HEK293 (cell line): ENCODE results near the gene CHN1.
A peak's percentile ranks its signal among the peaks of the same experiment; 100 is the strongest.

Experiments used
- CTCF ChIA-PET: fragments of 350-600 bp; formaldehyde crosslinking; extraction: SDS; loops from one replicate; lab custom pipeline; 2021; ENCODE audit warnings: antibody characterized with exemption; lab: Yijun Ruan, JAX
- POLR2A ChIA-PET: fragments of 300-600 bp; formaldehyde crosslinking; extraction: SDS; loops from one replicate; lab custom pipeline; 2020; ENCODE audit warnings: antibody characterized with exemption, inconsistent platforms; lab: Yijun Ruan, JAX
- H3K27ac ChIP-seq: fragments of 200-500 bp; sonication (Bioruptor generic); 2 replicates; pipeline ENCODE4 v1.5.1; 2014; ENCODE audit warnings: low read depth, low read length, control low read depth, inconsistent platforms; ENCODE audit errors: extremely low read depth
- H3K36me3 ChIP-seq, 2 experiments: fragments of 200-500 bp in 1 of 2; sonication (Bioruptor generic) in 1 of 2; 1 replicate in 1 of 2; 2 replicates in 1 of 2; pipeline ENCODE4 v1.5.1; 2014 to 2017; ENCODE audit warnings: inconsistent platforms in 2 of 2, low read length in 2 of 2; ENCODE audit not compliant: control insufficient read depth in 2 of 2, insufficient read depth in 1 of 2
- H3K4me1 ChIP-seq: fragments of 200-500 bp; sonication (Bioruptor generic); 2 replicates; pipeline ENCODE4 v1.5.1; 2014; ENCODE audit warnings: mild to moderate bottlenecking, low read length, inconsistent platforms; ENCODE audit not compliant: control insufficient read depth, insufficient read depth
- H3K4me3 ChIP-seq: 2 replicates; pipeline ENCODE4 v1.5.1; 2011; ENCODE audit warnings: low read depth, mild to moderate bottlenecking, control low read depth, low read length, moderate library complexity
- H3K9me3 ChIP-seq: fragments of 200-500 bp; sonication (Bioruptor generic); 2 replicates; pipeline ENCODE4 v1.5.1; 2014; ENCODE audit warnings: low read depth, low read length, inconsistent platforms; ENCODE audit not compliant: control insufficient read depth, insufficient read depth
- BCL11A ChIP-seq: fragments of 450-650 bp; formaldehyde crosslinking; IDR thresholded peaks from 2 replicates; pipeline ENCODE4 v1.5.1; 2016; ENCODE audit warnings: low read depth, missing biosample characterization, missing genetic modification characterization
- FEZF1 ChIP-seq: fragments of 450-650 bp; formaldehyde crosslinking; IDR thresholded peaks from 2 replicates; pipeline ENCODE4 v1.5.1; 2016; ENCODE audit warnings: missing biosample characterization, missing genetic modification characterization
- IKZF3 ChIP-seq: fragments of 450-650 bp; IDR thresholded peaks from 2 replicates; pipeline ENCODE4 v1.5.0; 2018; ENCODE audit warnings: missing biosample characterization, mild to moderate bottlenecking, missing genetic modification characterization, moderate library complexity
- KLF9 ChIP-seq: fragments of 450-650 bp; formaldehyde crosslinking; IDR thresholded peaks from 2 replicates; pipeline ENCODE4 v1.5.1; 2016; ENCODE audit warnings: missing biosample characterization, missing genetic modification characterization, low read depth
- PRDM1 ChIP-seq: fragments of 450-650 bp; formaldehyde crosslinking; IDR thresholded peaks from 2 replicates; pipeline ENCODE4; 2016; ENCODE audit warnings: missing biosample characterization, missing genetic modification characterization
- SCRT1 ChIP-seq: fragments of 450-650 bp; formaldehyde crosslinking; IDR thresholded peaks from 2 replicates; pipeline ENCODE4 v1.5.1; 2016; ENCODE audit warnings: missing biosample characterization, missing genetic modification characterization, borderline replicate concordance
- SCRT2 ChIP-seq: fragments of 450-650 bp; formaldehyde crosslinking; IDR thresholded peaks from 2 replicates; pipeline ENCODE4 v1.5.1; 2016; ENCODE audit warnings: missing biosample characterization, missing genetic modification characterization
- SP7 ChIP-seq: fragments of 450-650 bp; formaldehyde crosslinking; IDR thresholded peaks from 2 replicates; pipeline ENCODE4 v1.5.1; 2016; ENCODE audit warnings: missing biosample characterization, missing genetic modification characterization
- ZBTB1 ChIP-seq: fragments of 450-650 bp; formaldehyde crosslinking; IDR thresholded peaks from 2 replicates; pipeline ENCODE4 v1.5.1; 2016; ENCODE audit warnings: missing biosample characterization, missing genetic modification characterization
- ZBTB20 ChIP-seq: fragments of 450-650 bp; formaldehyde crosslinking; IDR thresholded peaks from 2 replicates; pipeline ENCODE4 v1.5.1; 2016; ENCODE audit warnings: missing biosample characterization, missing genetic modification characterization
- ZEB2 ChIP-seq: fragments of 450-650 bp; formaldehyde crosslinking; IDR thresholded peaks from 2 replicates; pipeline ENCODE4 v1.5.1; 2016; ENCODE audit warnings: missing biosample characterization, missing genetic modification characterization
- ZNF2 ChIP-seq: fragments of 450-650 bp; formaldehyde crosslinking; IDR thresholded peaks from 2 replicates; pipeline ENCODE4 v1.5.1; 2016; ENCODE audit warnings: missing biosample characterization, missing genetic modification characterization
- ZNF214 ChIP-seq: fragments of 450-650 bp; formaldehyde crosslinking; IDR thresholded peaks from 2 replicates; pipeline ENCODE4 v1.5.1; 2017; ENCODE audit warnings: missing biosample characterization, mild to moderate bottlenecking, missing genetic modification characterization, borderline replicate concordance
- ZNF239 ChIP-seq: fragments of 450-650 bp; formaldehyde crosslinking; IDR thresholded peaks from 2 replicates; pipeline ENCODE4 v1.5.1; 2016; ENCODE audit warnings: missing biosample characterization, missing genetic modification characterization
- ZNF335 ChIP-seq: fragments of 450-650 bp; formaldehyde crosslinking; conservative IDR thresholded peaks from 2 replicates; pipeline ENCODE4 v1.5.1; 2016; ENCODE audit warnings: missing biosample characterization, missing genetic modification characterization
- ZNF341 ChIP-seq: fragments of 450-650 bp; formaldehyde crosslinking; IDR thresholded peaks from 2 replicates; pipeline ENCODE4; 2016; ENCODE audit warnings: low read depth, missing biosample characterization, missing genetic modification characterization
- ZNF366 ChIP-seq: fragments of 450-650 bp; formaldehyde crosslinking; conservative IDR thresholded peaks from 2 replicates; pipeline ENCODE4 v1.5.1; 2016; ENCODE audit warnings: missing biosample characterization, missing genetic modification characterization
- ZNF530 ChIP-seq: fragments of 450-650 bp; formaldehyde crosslinking; IDR thresholded peaks from 2 replicates; pipeline ENCODE4 v1.5.1; 2016; ENCODE audit warnings: low read depth, missing biosample characterization, missing genetic modification characterization
- ZNF747 ChIP-seq: fragments of 450-650 bp; formaldehyde crosslinking; IDR thresholded peaks from 2 replicates; pipeline ENCODE4 v1.5.1; 2016; ENCODE audit warnings: missing biosample characterization, missing genetic modification characterization
- ZNF785 ChIP-seq: fragments of 450-650 bp; formaldehyde crosslinking; IDR thresholded peaks from 2 replicates; pipeline ENCODE4 v1.5.1; 2016; ENCODE audit warnings: missing biosample characterization, missing genetic modification characterization
- ZNF843 ChIP-seq: fragments of 450-650 bp; formaldehyde crosslinking; IDR thresholded peaks from 2 replicates; pipeline ENCODE4 v1.5.1; 2016; ENCODE audit warnings: missing biosample characterization, missing genetic modification characterization
- ZSCAN16 ChIP-seq: fragments of 450-650 bp; formaldehyde crosslinking; IDR thresholded peaks from 2 replicates; pipeline ENCODE4 v1.5.1; 2016; ENCODE audit warnings: missing biosample characterization, missing genetic modification characterization
- TF ChIP-seq, protein P1 (sequence below): fragments of 450-650 bp; formaldehyde crosslinking; IDR thresholded peaks from 2 replicates; pipeline ENCODE4 v1.5.1; 2016; ENCODE audit warnings: missing biosample characterization, missing genetic modification characterization
- TF ChIP-seq, protein P2 (sequence below): fragments of 450-650 bp; formaldehyde crosslinking; IDR thresholded peaks from 2 replicates; pipeline ENCODE4 v1.5.1; 2016; ENCODE audit warnings: missing biosample characterization, missing genetic modification characterization, low read depth
- TF ChIP-seq, protein P3 (sequence below): fragments of 450-650 bp; formaldehyde crosslinking; IDR thresholded peaks from 2 replicates; pipeline ENCODE4 v1.5.1; 2017; ENCODE audit warnings: missing biosample characterization, missing genetic modification characterization
- TF ChIP-seq, protein P4 (sequence below): fragments of 450-650 bp; formaldehyde crosslinking; IDR thresholded peaks from 2 replicates; pipeline ENCODE4 v1.5.1; 2016; ENCODE audit warnings: missing biosample characterization, missing genetic modification characterization
- TF ChIP-seq, protein P5 (sequence below): fragments of 450-650 bp; formaldehyde crosslinking; IDR thresholded peaks from 2 replicates; pipeline ENCODE4 v1.5.1; 2016; ENCODE audit warnings: missing biosample characterization, missing genetic modification characterization, borderline replicate concordance

Gene CHN1

DNA sequence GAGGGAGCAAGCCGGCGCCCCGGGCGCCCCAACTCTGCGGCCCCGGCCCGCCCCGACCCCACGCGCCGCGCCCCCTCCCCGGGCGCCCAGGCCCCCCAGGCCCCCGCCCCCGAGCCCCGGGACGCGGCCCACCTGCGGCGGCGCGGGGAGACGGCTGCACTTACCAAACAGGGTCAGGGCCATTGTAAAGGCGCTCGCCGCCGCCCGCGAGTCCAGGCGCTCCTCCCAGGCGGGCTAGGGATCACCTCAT, 526 bp downstream of the CHN1 start (continued):
- TF ChIP-seq KLF9 (tag by site-specific recombination) = no peak
- no peak for TF ChIP-seq ZNF2
- TF ChIP-seq, protein P1, sequence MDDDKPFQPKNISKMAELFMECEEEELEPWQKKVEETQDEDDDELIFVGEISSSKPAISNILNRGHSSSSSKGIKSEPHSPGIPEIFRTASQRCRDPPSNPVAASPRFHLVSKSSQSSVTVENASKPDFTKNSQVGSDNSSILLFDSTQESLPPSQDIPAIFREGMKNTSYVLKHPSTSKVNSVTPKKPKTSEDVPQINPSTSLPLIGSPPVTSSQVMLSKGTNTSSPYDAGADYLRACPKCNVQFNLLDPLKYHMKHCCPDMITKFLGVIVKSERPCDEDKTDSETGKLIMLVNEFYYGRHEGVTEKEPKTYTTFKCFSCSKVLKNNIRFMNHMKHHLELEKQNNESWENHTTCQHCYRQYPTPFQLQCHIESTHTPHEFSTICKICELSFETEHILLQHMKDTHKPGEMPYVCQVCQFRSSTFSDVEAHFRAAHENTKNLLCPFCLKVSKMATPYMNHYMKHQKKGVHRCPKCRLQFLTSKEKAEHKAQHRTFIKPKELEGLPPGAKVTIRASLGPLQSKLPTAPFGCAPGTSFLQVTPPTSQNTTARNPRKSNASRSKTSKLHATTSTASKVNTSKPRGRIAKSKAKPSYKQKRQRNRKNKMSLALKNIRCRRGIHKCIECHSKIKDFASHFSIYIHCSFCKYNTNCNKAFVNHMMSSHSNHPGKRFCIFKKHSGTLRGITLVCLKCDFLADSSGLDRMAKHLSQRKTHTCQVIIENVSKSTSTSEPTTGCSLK (tag by site-specific recombination) = no peak
- no peak for TF ChIP-seq ZNF239 (tag by site-specific recombination)
- no peak for TF ChIP-seq ZNF341 (tag by site-specific recombination)
- TF ChIP-seq BCL11A (tag by site-specific recombination) = no peak
- no peak for TF ChIP-seq ZNF747
- no peak for TF ChIP-seq PRDM1 (tag by site-specific recombination)
- TF ChIP-seq ZBTB1 (tag by site-specific recombination) = no peak

DNA sequence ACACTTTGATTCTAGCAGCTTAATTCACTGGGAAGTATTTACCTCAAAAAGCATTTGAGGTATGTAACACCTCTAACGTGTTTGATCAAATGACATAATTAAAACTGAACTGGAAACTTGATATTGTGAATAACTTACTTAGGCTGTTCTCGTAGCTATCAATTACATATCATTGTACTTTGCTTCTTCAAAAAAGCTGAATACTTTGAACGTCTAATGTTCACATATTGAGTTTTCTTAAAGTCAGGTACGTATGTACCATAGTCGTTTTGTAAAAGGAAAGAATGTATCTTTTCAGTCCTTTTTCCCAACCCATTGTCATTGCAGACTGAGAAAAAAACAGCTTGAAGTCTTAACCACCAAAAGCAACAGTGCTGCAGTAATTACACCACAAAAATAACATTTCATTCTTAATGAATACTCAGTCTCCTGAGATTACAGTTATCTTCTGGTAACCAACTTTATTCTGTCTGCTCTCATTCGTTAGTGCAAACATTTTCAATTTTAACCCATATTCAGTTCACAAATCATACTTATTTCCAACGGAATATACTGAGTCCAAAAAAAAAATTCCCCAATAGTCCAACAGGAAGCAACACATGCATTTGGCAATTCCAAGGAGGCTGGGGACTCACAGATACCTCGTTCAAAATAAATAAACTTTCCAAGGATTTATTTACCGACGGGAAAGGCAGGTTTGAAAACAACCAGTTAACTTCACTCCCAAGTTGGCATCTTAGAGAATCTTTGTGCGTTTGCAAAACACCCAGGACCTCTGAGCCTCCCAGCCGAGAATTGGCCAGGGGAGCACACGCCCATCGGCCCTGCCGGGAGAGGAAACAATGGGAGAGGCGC, 1.1 kb downstream of the CHN1 start:
- Histone ChIP-seq H3K4me1 (peaks cover 20% of the 10 kb centered on the region), H3K36me3 (no peaks in the 10 kb centered on the region; a peak in 1 of 3 replicates), H3K4me3 (peak overlapping the region; percentile 62), H3K27ac (peak overlapping the region; percentile 58; the same call in 1 of the 2 replicates), H3K9me3 (no peaks in the 10 kb centered on the region)
- TF ChIP-seq, protein P2, sequence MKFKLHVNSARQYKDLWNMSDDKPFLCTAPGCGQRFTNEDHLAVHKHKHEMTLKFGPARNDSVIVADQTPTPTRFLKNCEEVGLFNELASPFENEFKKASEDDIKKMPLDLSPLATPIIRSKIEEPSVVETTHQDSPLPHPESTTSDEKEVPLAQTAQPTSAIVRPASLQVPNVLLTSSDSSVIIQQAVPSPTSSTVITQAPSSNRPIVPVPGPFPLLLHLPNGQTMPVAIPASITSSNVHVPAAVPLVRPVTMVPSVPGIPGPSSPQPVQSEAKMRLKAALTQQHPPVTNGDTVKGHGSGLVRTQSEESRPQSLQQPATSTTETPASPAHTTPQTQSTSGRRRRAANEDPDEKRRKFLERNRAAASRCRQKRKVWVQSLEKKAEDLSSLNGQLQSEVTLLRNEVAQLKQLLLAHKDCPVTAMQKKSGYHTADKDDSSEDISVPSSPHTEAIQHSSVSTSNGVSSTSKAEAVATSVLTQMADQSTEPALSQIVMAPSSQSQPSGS (tag by site-specific recombination) = 0 out of 2 replicates have a peak, but pooled peaks have one; percentile 49
- TF ChIP-seq ZNF335 (tag by site-specific recombination) = peak; percentile 51; the same call in 1 of the 2 replicates
- TF ChIP-seq SCRT1 (tag by site-specific recombination) = 0 out of 2 replicates have a peak, but pooled peaks have one; percentile 37
- TF ChIP-seq FEZF1 (tag by site-specific recombination) = peak; percentile 28; the same call in 1 of the 2 replicates
- peak; percentile 44; the same call in 1 of the 2 replicates for TF ChIP-seq IKZF3
- TF ChIP-seq ZEB2 (tag by site-specific recombination) = peak; percentile 19; the same call in 1 of the 2 replicates
- TF ChIP-seq, protein P3, sequence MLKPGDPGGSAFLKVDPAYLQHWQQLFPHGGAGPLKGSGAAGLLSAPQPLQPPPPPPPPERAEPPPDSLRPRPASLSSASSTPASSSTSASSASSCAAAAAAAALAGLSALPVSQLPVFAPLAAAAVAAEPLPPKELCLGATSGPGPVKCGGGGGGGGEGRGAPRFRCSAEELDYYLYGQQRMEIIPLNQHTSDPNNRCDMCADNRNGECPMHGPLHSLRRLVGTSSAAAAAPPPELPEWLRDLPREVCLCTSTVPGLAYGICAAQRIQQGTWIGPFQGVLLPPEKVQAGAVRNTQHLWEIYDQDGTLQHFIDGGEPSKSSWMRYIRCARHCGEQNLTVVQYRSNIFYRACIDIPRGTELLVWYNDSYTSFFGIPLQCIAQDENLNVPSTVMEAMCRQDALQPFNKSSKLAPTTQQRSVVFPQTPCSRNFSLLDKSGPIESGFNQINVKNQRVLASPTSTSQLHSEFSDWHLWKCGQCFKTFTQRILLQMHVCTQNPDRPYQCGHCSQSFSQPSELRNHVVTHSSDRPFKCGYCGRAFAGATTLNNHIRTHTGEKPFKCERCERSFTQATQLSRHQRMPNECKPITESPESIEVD (tag by site-specific recombination) = peak; percentile 91
- peak; percentile 63 for TF ChIP-seq ZNF366 (tag by site-specific recombination)
- TF ChIP-seq, protein P4, sequence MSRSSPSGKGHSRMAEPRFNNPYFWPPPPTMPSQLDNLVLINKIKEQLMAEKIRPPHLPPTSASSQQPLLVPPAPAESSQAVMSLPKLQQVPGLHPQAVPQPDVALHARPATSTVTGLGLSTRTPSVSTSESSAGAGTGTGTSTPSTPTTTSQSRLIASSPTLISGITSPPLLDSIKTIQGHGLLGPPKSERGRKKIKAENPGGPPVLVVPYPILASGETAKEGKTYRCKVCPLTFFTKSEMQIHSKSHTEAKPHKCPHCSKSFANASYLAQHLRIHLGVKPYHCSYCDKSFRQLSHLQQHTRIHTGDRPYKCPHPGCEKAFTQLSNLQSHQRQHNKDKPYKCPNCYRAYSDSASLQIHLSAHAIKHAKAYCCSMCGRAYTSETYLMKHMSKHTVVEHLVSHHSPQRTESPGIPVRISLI (tag by site-specific recombination) = peak; percentile 80
- TF ChIP-seq ZNF530 = no peak
- peak; percentile 97 for TF ChIP-seq ZSCAN16 (tag by site-specific recombination)
- peak; percentile 13; the same call in 1 of the 2 replicates for TF ChIP-seq ZBTB20
- TF ChIP-seq, protein P5, sequence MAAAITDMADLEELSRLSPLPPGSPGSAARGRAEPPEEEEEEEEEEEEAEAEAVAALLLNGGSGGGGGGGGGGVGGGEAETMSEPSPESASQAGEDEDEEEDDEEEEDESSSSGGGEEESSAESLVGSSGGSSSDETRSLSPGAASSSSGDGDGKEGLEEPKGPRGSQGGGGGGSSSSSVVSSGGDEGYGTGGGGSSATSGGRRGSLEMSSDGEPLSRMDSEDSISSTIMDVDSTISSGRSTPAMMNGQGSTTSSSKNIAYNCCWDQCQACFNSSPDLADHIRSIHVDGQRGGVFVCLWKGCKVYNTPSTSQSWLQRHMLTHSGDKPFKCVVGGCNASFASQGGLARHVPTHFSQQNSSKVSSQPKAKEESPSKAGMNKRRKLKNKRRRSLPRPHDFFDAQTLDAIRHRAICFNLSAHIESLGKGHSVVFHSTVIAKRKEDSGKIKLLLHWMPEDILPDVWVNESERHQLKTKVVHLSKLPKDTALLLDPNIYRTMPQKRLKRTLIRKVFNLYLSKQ (tag by site-specific recombination) = no peak
- TF ChIP-seq ZNF785 (tag by site-specific recombination) = no peak
- peak; percentile 71 for TF ChIP-seq SP7 (tag by site-specific recombination)
- no peak for TF ChIP-seq ZNF214 (tag by site-specific recombination)
- TF ChIP-seq ZNF843 (tag by site-specific recombination) = 0 out of 2 replicates have a peak, but pooled peaks have one; percentile 13
- TF ChIP-seq SCRT2 (tag by site-specific recombination) = peak; percentile 82
- CTCF ChIA-PET = interaction anchor here (0.6 to 0.7 kb wide), 3 partner anchors 32 to 849 kb away, joined by 3 to 7 read pairs (median 3); no protein-coding TSS in a partner anchor
- POLR2A ChIA-PET = interaction anchor here (1.0 to 1.4 kb wide), 2 partner anchors 14 to 164 kb away, joined by 3 to 4 read pairs; partner anchors contain the start of gene ATF2
